Neural cell (in vitro differentiated cells): ENCODE measurements around the gene SERPINB2. TPM values are rescaled to one million over a fixed set of nuclear protein-coding genes. Genes with fewer than 3 reads are reported as not detected.
"Not testable (repeated sequence)": the region's sequence is repeated elsewhere in the genome, so short reads cannot be mapped to it uniquely, and the experiment has no call there.

ENCODE experiments used
- H2AFZ ChIP-seq: fragments of 200-600, 300-800 bp; sonication (generic), shearing (Covaris generic); 2 replicates; pipeline ENCODE4 v1.6.0; 2014; ENCODE audit warnings: low read depth, mild to moderate bottlenecking, antibody characterized with exemption, low read length, moderate library complexity
- H3F3A ChIP-seq: fragments of 200-600 bp; shearing (Covaris generic); 2 replicates; pipeline ENCODE4 v1.6.1; 2016; ENCODE audit warnings: mild to moderate bottlenecking, moderate library complexity, mixed read lengths, antibody characterized with exemption, low read length; ENCODE audit not compliant: insufficient read depth, poor library complexity, severe bottlenecking
- H3K27ac ChIP-seq: fragments of 200-600, 300-800 bp; sonication (generic), shearing (Covaris generic); 2 replicates; pipeline ENCODE4 v1.5.1; 2014; ENCODE audit warnings: mild to moderate bottlenecking, low read length, moderate library complexity
- H3K27me3 ChIP-seq: fragments of 300-800, 200-600 bp; sonication (generic), shearing (Covaris generic); 2 replicates; pipeline ENCODE4 v1.6.0; 2014; ENCODE audit warnings: mild to moderate bottlenecking, low read depth, low read length, moderate library complexity; ENCODE audit not compliant: insufficient read depth
- H3K36me3 ChIP-seq: fragments of 300-800, 200-600 bp; sonication (generic), shearing (Covaris generic); 2 replicates; pipeline ENCODE4 v1.5.1; 2014; ENCODE audit warnings: mild to moderate bottlenecking, antibody characterized with exemption, low read length, moderate library complexity; ENCODE audit not compliant: insufficient read depth
- H3K4me2 ChIP-seq: fragments of 300-800, 200-600 bp; sonication (generic), shearing (Covaris generic); 2 replicates; pipeline ENCODE4 v1.6.0; 2014; ENCODE audit warnings: mild to moderate bottlenecking, low read length
- H3K4me3 ChIP-seq: fragments of 300-800, 200-600 bp; sonication (generic), shearing (Covaris generic); 2 replicates; pipeline ENCODE4 v1.5.1; 2014; ENCODE audit warnings: mild to moderate bottlenecking, low read length, moderate library complexity
- H3K79me2 ChIP-seq: fragments of 200-600 bp; shearing (Covaris generic); replicated peaks from 2 replicates; pipeline ENCODE4 v1.6.0; 2014; ENCODE audit warnings: mild to moderate bottlenecking, low read length, moderate library complexity; ENCODE audit not compliant: insufficient read depth
- H3K9ac ChIP-seq: fragments of 300-800, 200-600 bp; sonication (generic), shearing (Covaris generic); 2 replicates; pipeline ENCODE4 v1.6.1; 2016; ENCODE audit warnings: mild to moderate bottlenecking, low read length, mixed read lengths
- H3K9me2 ChIP-seq: fragments of 200-600 bp; shearing (Covaris generic); 2 replicates; pipeline ENCODE4 v1.6.1; 2016; ENCODE audit warnings: mild to moderate bottlenecking, low read length, mixed read lengths; ENCODE audit not compliant: insufficient read depth
- H3K9me3 ChIP-seq: fragments of 200-600, 300-800 bp; sonication (generic), shearing (Covaris generic); 2 replicates; pipeline ENCODE4 v1.6.1; 2016; ENCODE audit warnings: mild to moderate bottlenecking, mixed run types, low read length, moderate library complexity, mixed read lengths
- H4K20me1 ChIP-seq: fragments of 200-600 bp; shearing (Covaris generic); 2 replicates; pipeline ENCODE4 v1.6.1; 2016; ENCODE audit warnings: mild to moderate bottlenecking, mixed run types; ENCODE audit not compliant: insufficient read depth
- CTCF ChIP-seq: fragments of 450-650 bp; IDR thresholded peaks from 2 replicates; pipeline ENCODE4 v1.5.1; 2014; ENCODE audit warnings: antibody characterized with exemption, mild to moderate bottlenecking, moderate library complexity; ENCODE audit not compliant: poor library complexity, severe bottlenecking
- EP300 ChIP-seq: fragments of 450-650 bp; conservative IDR thresholded peaks from 2 replicates; pipeline ENCODE4 v1.6.1; 2014; ENCODE audit warnings: antibody characterized with exemption, mild to moderate bottlenecking, moderate library complexity; ENCODE audit not compliant: poor library complexity, severe bottlenecking
- EZH2 ChIP-seq: fragments of 200-600, 300-800 bp; shearing (Covaris generic), sonication (generic); IDR thresholded peaks from 2 replicates; pipeline ENCODE4 v1.6.1; 2014; ENCODE audit warnings: antibody characterized with exemption, low read length, borderline replicate concordance, mild to moderate bottlenecking; ENCODE audit not compliant: insufficient read depth, poor library complexity, severe bottlenecking
- MXI1 ChIP-seq: fragments of 450-650 bp; conservative IDR thresholded peaks from 2 replicates; pipeline ENCODE4 v1.6.1; 2014; ENCODE audit warnings: antibody characterized with exemption, mild to moderate bottlenecking; ENCODE audit not compliant: poor library complexity, severe bottlenecking
- POLR2AphosphoS5 ChIP-seq: IDR thresholded peaks from 2 replicates; pipeline ENCODE4 v1.6.1; 2012
- RAD21 ChIP-seq: fragments of 450-650 bp; conservative IDR thresholded peaks from 2 replicates; pipeline ENCODE4 v1.6.1; 2014; ENCODE audit warnings: antibody characterized with exemption, mild to moderate bottlenecking, moderate library complexity
- REST ChIP-seq: IDR thresholded peaks from 2 replicates; pipeline ENCODE4 v1.6.1; 2012; ENCODE audit warnings: borderline replicate concordance
- SMC3 ChIP-seq: fragments of 450-650 bp; conservative IDR thresholded peaks from 2 replicates; pipeline ENCODE4 v1.6.1; 2014; ENCODE audit warnings: antibody characterized with exemption, mild to moderate bottlenecking, moderate library complexity; ENCODE audit not compliant: poor library complexity
- TAF1 ChIP-seq: IDR thresholded peaks from 2 replicates; pipeline ENCODE4 v1.6.1; 2012; ENCODE audit warnings: low read depth
- polyA plus RNA-seq: library from polyadenylated mRNA; depleted of rRNA; stranded (reverse); fragments of >200 nt; gene quantifications from 2 replicates; pipeline ENCODE4 v1.2.3, GENCODE V29; 2014

Gene SERPINB2
- polyA plus RNA-seq, 1 donor from 2014 or later: not detected

DNA sequence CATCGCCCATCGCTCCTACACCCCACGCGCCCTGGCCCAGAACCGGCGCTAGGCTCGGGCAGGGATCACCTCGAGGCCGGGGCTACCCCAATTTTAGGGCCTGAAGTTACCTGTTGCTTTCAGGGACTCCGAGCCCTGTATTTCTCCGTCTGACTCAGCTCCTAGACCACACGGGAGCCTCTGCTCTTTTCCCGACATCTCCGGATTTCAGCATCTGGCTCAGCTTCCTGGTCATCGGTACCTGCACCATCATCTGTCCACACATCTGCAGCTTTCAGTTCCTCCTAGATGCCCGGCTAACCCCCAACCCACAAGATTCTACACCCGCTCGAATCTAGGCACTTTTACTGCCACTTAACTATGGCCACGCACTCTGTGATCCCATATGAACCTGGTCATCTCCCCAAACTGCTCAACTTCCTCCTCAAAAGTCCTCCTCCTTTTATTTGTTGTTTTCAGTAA lies 49.5 kb downstream of the SERPINB2 start:
- H3K79me2 ChIP-seq: no peaks in the 10 kb centered on the region
- no peaks in the 10 kb centered on the region for H3K9me2 ChIP-seq
- TF ChIP-seq MXI1 (no peak), POLR2AphosphoS5 (no peak), RAD21 (no peak), TAF1 (no peak), REST (no peak), EP300 (no peak)
- H3K9me3 ChIP-seq: no peaks in the 10 kb centered on the region
- no peaks in the 10 kb centered on the region for H4K20me1 ChIP-seq
- no peak overlapping the region for H3K9ac ChIP-seq
- peaks cover 7% of the 10 kb centered on the region for H3K27me3 ChIP-seq
- H3K27ac ChIP-seq: no peak overlapping the region
- H3K4me3 ChIP-seq: peak overlapping the region; percentile 60
- no peaks in the 10 kb centered on the region for H3K36me3 ChIP-seq
- no peak overlapping the region for H2AFZ ChIP-seq
- no peak overlapping the region for H3K4me2 ChIP-seq
- no peaks in the 10 kb centered on the region for H3F3A ChIP-seq

DNA sequence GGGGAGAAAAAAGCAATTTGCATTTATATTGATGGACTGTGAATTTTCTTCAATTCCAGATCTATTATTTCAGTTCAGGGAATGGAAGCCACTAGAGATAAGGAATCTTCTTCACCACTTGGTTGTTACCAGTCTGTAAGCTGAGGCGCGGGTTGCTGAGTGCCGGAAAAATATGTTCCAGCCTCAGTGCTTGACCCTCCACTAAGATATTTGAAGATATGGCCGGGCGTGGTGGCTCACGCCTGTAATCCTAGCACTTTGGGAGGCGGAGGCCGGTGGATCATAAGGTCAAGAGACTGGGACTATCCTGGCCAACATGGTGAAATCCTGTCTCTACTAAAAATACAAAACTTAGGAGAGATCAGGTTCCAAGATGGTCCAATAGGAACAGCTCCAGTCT lies 52.5 kb downstream of the SERPINB2 start:
- no peak for TF ChIP-seq EZH2
- no peak for TF ChIP-seq SMC3
- TF ChIP-seq TAF1: no peak
- TF ChIP-seq RAD21: no peak
- no peak for TF ChIP-seq MXI1
- TF ChIP-seq CTCF: no peak
- no peak for TF ChIP-seq POLR2AphosphoS5
- TF ChIP-seq EP300: no peak
- no peak for TF ChIP-seq REST
- H3K27ac ChIP-seq: no peak overlapping the region
- H2AFZ ChIP-seq: no peak overlapping the region
- H3K79me2 ChIP-seq: no peaks in the 10 kb centered on the region
- no peak overlapping the region for H3K4me3 ChIP-seq
- H3K27me3 ChIP-seq: peaks cover 7% of the 10 kb centered on the region
- H3K36me3 ChIP-seq: no peaks in the 10 kb centered on the region
- no peak overlapping the region for H3K9ac ChIP-seq
- no peaks in the 10 kb centered on the region for H3F3A ChIP-seq
- no peaks in the 10 kb centered on the region for H3K9me2 ChIP-seq
- H3K9me3 ChIP-seq: no peaks in the 10 kb centered on the region
- H4K20me1 ChIP-seq: no peaks in the 10 kb centered on the region
- H3K4me2 ChIP-seq: no peak overlapping the region

DNA sequence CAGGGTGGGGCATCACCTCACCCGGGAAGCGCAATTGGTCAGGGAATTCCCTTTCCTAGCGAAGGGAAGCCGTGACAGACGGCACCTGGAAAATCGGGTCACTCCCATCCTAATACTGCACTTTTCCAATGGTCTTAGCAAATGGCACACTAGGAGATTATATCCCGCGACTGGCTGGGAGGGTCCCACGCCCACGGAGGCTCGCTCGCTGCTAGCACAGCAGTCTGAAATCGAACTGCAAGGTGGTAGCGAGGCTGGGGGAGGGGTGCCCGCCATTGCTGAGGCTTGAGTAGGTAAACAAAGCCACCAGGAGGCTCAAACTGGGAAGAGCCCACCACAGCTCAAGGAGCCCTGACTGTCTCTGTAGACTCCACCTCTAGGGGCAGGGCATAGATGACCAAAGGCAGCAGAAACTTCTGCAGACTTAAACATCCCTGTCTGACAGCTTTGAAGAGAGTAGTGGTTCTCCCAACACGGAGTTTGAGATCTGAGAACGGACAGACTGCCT lies 53.1 kb downstream of the SERPINB2 start:
- H3K27me3 ChIP-seq, H3K27ac ChIP-seq, H4K20me1 ChIP-seq, H3K9ac ChIP-seq, H3K36me3 ChIP-seq, H3K4me3 ChIP-seq, H3K79me2 ChIP-seq, H3K9me3 ChIP-seq, H2AFZ ChIP-seq, H3F3A ChIP-seq, H3K9me2 ChIP-seq, H3K4me2 ChIP-seq: not testable (repeated sequence)
